Smooth muscle cell (in vitro differentiated cells): ENCODE results near the gene GMEB2. TPM values are rescaled to one million over a fixed set of nuclear protein-coding genes. Genes with fewer than 3 reads are reported as not detected.

ENCODE experiments used
- DNase-seq: peaks from one replicate; lab custom pipeline; 2025; ENCODE audit not compliant: unreplicated experiment; lab: John Stamatoyannopoulos, UW
- H2AFZ ChIP-seq: fragments of 200-600 bp; sonication (generic); 2 replicates; pipeline ENCODE4 v1.6.0; 2016; ENCODE audit warnings: antibody characterized with exemption, low read depth, mild to moderate bottlenecking
- H3F3A ChIP-seq: fragments of 200-600 bp; sonication (generic); 2 replicates; pipeline ENCODE4 v1.6.0; 2017; ENCODE audit warnings: antibody characterized with exemption, low read depth
- H3K27ac ChIP-seq: fragments of 200-600 bp; sonication (generic); 2 replicates; pipeline ENCODE4 v1.5.1; 2016; ENCODE audit warnings: low read depth, mild to moderate bottlenecking
- H3K27me3 ChIP-seq: fragments of 200-600 bp; sonication (generic); 2 replicates; pipeline ENCODE4 v1.6.1; 2016; ENCODE audit warnings: low read depth, mild to moderate bottlenecking
- H3K36me3 ChIP-seq: fragments of 200-600 bp; sonication (generic); 2 replicates; pipeline ENCODE4 v1.5.1; 2016; ENCODE audit warnings: low read depth
- H3K4me1 ChIP-seq: fragments of 200-600 bp; sonication (generic); 2 replicates; pipeline ENCODE4 v1.5.1; 2016; ENCODE audit warnings: low read depth
- H3K4me2 ChIP-seq: fragments of 200-600 bp; sonication (generic); 2 replicates; pipeline ENCODE4 v1.6.0; 2016; ENCODE audit warnings: mild to moderate bottlenecking
- H3K4me3 ChIP-seq: fragments of 200-600 bp; sonication (generic); 2 replicates; pipeline ENCODE4 v1.5.1; 2016; ENCODE audit warnings: mild to moderate bottlenecking
- H3K79me2 ChIP-seq: fragments of 200-600 bp; sonication (generic); 2 replicates; pipeline ENCODE4 v1.6.0; 2016; ENCODE audit warnings: low read depth, mild to moderate bottlenecking
- H3K9ac ChIP-seq: fragments of 200-600 bp; sonication (generic); 2 replicates; pipeline ENCODE4 v1.6.0; 2016; ENCODE audit warnings: low read depth
- H3K9me3 ChIP-seq: fragments of 200-600 bp; sonication (generic); replicated peaks from 2 replicates; pipeline ENCODE4 v1.5.1; 2016; ENCODE audit warnings: low read depth
- H4K20me1 ChIP-seq: fragments of 200-600 bp; sonication (generic); 2 replicates; pipeline ENCODE4 v1.6.0; 2016; ENCODE audit warnings: low read depth
- WGBS: methylation state at CpG from one replicate; pipeline ENCODE4 v1.1.7; 2016; ENCODE audit warnings: low lambda C conversion rate; 5-methylcytosine and 5-hydroxymethylcytosine counted together
- polyA plus RNA-seq: library from polyadenylated mRNA; unstranded; fragments of >200 nt; fragmentation: Nextera tagmentation; extraction: Ambion mirVana; gene quantifications from 2 replicates; pipeline ENCODE4 v1.2.1, GENCODE V29; 2016
- total RNA-seq: library from RNA; depleted of rRNA; stranded (reverse); fragments of >200 nt; gene quantifications from 2 replicates; pipeline ENCODE4 v1.2.3, GENCODE V29; 2014
- TF ChIP-seq, protein P1 (sequence below): fragments of 200-600 bp; sonication (generic); IDR thresholded peaks from 2 replicates; pipeline ENCODE4 v1.5.1; 2017; ENCODE audit warnings: borderline replicate concordance, mild to moderate bottlenecking, antibody characterized with exemption; ENCODE audit not compliant: insufficient read depth, poor library complexity, severe bottlenecking

The GMEB2 gene
- total and polyA plus RNA-seq, 2 experiments from 2014 or later, result 8.9 to 11.3 TPM

GRCh38 chr20:63665708-63666107 lies 38.8 kb upstream of the GMEB2 start:
- no peaks in the 10 kb centered on the region for H3K4me1 ChIP-seq
- 96% methylated on average over 12 of the region's 14 CpGs for WGBS
- DNase-seq, result no peak
- no peak overlapping the region for H3K9ac ChIP-seq
- no peak overlapping the region for H2AFZ ChIP-seq
- no peaks in the 10 kb centered on the region for H4K20me1 ChIP-seq
- no peaks in the 10 kb centered on the region for H3K9me3 ChIP-seq
- H3K27ac ChIP-seq, result no peak overlapping the region
- no peak overlapping the region for H3K4me3 ChIP-seq
- H3K27me3 ChIP-seq, result no peaks in the 10 kb centered on the region
- H3F3A ChIP-seq, result no peaks in the 10 kb centered on the region
- TF ChIP-seq, protein P1, sequence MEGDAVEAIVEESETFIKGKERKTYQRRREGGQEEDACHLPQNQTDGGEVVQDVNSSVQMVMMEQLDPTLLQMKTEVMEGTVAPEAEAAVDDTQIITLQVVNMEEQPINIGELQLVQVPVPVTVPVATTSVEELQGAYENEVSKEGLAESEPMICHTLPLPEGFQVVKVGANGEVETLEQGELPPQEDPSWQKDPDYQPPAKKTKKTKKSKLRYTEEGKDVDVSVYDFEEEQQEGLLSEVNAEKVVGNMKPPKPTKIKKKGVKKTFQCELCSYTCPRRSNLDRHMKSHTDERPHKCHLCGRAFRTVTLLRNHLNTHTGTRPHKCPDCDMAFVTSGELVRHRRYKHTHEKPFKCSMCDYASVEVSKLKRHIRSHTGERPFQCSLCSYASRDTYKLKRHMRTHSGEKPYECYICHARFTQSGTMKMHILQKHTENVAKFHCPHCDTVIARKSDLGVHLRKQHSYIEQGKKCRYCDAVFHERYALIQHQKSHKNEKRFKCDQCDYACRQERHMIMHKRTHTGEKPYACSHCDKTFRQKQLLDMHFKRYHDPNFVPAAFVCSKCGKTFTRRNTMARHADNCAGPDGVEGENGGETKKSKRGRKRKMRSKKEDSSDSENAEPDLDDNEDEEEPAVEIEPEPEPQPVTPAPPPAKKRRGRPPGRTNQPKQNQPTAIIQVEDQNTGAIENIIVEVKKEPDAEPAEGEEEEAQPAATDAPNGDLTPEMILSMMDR, result no peak
- H3K79me2 ChIP-seq, result no peaks in the 10 kb centered on the region
- H3K36me3 ChIP-seq, result no peaks in the 10 kb centered on the region
- H3K4me2 ChIP-seq, result no peak overlapping the region

DNA sequence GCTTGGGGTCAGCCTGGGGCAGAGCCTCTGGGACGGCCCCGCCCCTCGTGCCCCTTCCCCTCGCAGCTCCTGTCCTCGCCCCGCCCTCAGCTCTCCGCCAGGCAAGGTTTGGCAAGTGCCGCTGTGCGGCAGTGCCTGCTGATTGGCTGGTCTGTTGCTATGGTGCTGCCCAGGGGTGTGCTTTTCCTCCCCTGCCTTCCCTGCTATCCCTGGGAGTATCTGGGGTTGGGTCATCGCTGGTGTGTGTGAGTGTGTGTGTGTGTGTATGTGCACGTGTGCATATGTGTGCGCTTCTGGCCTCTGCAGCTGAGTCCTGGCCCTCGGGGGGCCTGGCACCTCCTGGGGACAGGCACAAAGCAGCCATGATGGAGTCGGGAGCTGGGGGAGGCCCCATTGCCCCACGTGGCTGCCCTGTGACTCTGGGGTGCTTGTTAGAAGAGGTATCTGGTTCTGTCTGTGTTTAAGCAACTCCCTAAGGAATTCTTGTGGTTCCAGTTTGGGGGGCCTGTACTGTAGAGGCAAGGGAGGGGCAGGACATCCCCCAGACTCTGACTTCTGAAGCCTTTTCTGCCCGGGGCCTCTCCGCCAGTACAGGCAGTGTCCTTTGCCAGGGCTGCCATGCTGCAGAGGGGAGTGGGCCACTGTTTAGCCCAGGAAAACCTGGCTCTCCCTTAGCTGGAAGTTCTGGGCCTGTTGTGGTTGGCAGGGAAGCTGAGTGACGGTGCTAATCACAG lies 38.1 kb upstream of the GMEB2 start:
- H3K4me2 ChIP-seq, result no peak overlapping the region
- no peak for DNase-seq
- WGBS, result 95% methylated on average over 12 of the region's 18 CpGs
- H4K20me1 ChIP-seq, result no peaks in the 10 kb centered on the region
- H3K36me3 ChIP-seq, result no peaks in the 10 kb centered on the region
- no peak overlapping the region for H3K27ac ChIP-seq
- no peaks in the 10 kb centered on the region for H3F3A ChIP-seq
- no peaks in the 10 kb centered on the region for H3K27me3 ChIP-seq
- TF ChIP-seq, protein P1, result no peak
- H3K9me3 ChIP-seq, result no peaks in the 10 kb centered on the region
- no peak overlapping the region for H3K9ac ChIP-seq
- no peaks in the 10 kb centered on the region for H3K79me2 ChIP-seq
- no peak overlapping the region for H3K4me3 ChIP-seq
- H3K4me1 ChIP-seq, result no peaks in the 10 kb centered on the region
- no peak overlapping the region for H2AFZ ChIP-seq

DNA sequence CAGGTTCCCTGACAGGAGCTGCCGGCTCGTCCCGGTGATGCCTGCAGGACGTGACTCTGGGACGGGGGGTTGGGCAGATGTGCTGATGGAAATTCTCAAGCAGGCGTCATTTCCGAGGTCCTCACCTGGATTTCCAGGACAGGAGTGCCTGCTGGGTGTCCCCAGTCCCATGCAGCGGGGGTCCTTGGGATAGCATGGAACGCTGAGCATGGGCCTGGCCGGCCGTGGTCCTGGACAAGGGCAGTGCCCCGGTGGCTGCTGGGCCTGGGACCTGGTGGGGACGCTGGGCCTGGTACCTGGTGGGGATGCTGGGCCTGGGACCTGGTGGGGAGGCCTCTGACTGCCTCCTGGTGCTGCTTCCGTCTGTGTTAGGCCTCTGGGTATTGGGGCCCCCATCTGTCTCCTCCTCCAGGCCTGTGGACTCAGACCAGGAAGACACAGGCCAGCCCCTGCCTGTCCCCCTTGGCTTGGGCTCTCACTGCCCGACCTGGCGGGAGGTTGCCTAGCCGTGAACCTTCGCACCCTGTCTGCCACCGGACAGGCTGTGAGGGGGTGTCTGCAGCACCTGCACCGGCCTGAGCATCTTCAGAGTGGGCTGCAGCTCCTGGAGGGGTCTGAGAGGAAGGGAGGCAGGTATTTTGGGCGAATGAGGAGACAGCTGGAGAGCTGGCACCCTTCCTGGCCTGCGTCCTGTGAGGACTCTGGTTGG lies 37.4 kb upstream of the GMEB2 start:
- H3K4me3 ChIP-seq, result no peak overlapping the region
- no peaks in the 10 kb centered on the region for H3K79me2 ChIP-seq
- H3K9me3 ChIP-seq, result no peaks in the 10 kb centered on the region
- H3K27me3 ChIP-seq, result no peaks in the 10 kb centered on the region
- H3K36me3 ChIP-seq, result no peaks in the 10 kb centered on the region
- no peak overlapping the region for H3K27ac ChIP-seq
- DNase-seq, result no peak
- WGBS, result 95% methylated on average over 22 of the region's 22 CpGs
- no peaks in the 10 kb centered on the region for H3K4me1 ChIP-seq
- H3K9ac ChIP-seq, result no peak overlapping the region
- no peaks in the 10 kb centered on the region for H3F3A ChIP-seq
- no peaks in the 10 kb centered on the region for H4K20me1 ChIP-seq
- TF ChIP-seq, protein P1, result no peak
- H2AFZ ChIP-seq, result no peak overlapping the region
- H3K4me2 ChIP-seq, result no peak overlapping the region
